ENCODE results near the gene LRRTM4. TPM values are rescaled to one million over a fixed set of nuclear protein-coding genes. Genes with fewer than 3 reads are reported as not detected.

The LRRTM4 gene
- polyA plus RNA-seq, 1 experiment: not detected

DNA sequence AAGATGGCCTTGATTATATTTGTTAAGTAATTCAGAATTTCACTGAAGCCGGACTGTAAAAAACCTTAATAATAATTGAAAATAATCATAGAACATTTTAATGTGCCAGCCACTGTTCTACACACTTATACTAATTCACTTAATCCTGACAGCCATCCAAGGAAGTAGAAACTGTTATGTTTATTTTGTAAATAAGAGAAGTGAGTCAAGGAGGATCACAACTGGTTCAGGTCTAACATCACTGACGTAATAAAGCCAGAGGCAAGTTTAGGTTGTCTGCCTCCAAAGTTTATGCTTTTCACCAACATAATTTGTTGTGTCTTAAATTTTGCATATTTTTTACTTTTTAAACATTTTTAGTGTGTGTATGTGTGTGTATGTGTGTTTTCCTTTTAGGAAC, 436.1 kb downstream of the LRRTM4 start:
- ChIA-PET CTCF (no interaction called here), POLR2A (no interaction called here)
- TF ChIP-seq, protein P1, sequence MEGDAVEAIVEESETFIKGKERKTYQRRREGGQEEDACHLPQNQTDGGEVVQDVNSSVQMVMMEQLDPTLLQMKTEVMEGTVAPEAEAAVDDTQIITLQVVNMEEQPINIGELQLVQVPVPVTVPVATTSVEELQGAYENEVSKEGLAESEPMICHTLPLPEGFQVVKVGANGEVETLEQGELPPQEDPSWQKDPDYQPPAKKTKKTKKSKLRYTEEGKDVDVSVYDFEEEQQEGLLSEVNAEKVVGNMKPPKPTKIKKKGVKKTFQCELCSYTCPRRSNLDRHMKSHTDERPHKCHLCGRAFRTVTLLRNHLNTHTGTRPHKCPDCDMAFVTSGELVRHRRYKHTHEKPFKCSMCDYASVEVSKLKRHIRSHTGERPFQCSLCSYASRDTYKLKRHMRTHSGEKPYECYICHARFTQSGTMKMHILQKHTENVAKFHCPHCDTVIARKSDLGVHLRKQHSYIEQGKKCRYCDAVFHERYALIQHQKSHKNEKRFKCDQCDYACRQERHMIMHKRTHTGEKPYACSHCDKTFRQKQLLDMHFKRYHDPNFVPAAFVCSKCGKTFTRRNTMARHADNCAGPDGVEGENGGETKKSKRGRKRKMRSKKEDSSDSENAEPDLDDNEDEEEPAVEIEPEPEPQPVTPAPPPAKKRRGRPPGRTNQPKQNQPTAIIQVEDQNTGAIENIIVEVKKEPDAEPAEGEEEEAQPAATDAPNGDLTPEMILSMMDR (IDR thresholded peaks at IDR 0.05; ENCODE audit: insufficient read depth, low read depth, low read length): no peak
- DNase-seq (ENCODE audit: low read depth): no peak
- Histone ChIP-seq H3K27me3 (ENCODE audit: control insufficient read depth, insufficient read depth, low read length) (no peaks in the 10 kb centered on the region), H3K4me3 (ENCODE audit: low read depth, low read length) (no peak overlapping the region), H3K36me3 (ENCODE audit: control insufficient read depth, insufficient read depth, low read length) (no peaks in the 10 kb centered on the region)

DNA sequence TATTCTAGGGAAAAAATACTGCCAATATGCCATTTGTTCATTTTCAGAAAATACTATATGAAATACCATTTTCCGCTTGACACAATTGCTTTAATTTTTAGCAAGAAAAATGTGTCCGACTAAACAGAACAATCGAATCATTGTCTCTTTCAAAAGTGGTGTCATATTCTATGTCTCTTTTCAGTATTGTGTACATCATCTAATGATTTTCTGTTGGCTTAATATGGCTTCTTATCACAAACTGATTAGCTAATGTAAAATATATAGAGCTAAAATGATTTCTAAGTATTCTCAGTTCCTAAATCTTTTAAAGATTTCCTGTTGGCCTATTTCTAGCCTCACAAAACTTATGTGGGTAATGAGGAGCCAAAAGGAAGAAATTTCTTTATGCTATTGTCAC, 436.6 kb downstream of the LRRTM4 start:
- CTCF ChIA-PET: no interaction called here
- Histone ChIP-seq H3K36me3 (ENCODE audit: control insufficient read depth, insufficient read depth, low read length) (no peaks in the 10 kb centered on the region), H3K27me3 (ENCODE audit: control insufficient read depth, insufficient read depth, low read length) (no peaks in the 10 kb centered on the region), H3K4me3 (ENCODE audit: low read depth, low read length) (no peak overlapping the region)
- no peak for DNase-seq (ENCODE audit: low read depth)
- TF ChIP-seq, protein P1 (IDR thresholded peaks at IDR 0.05; ENCODE audit: insufficient read depth, low read depth, low read length): no peak
- POLR2A ChIA-PET: no interaction called here

DNA sequence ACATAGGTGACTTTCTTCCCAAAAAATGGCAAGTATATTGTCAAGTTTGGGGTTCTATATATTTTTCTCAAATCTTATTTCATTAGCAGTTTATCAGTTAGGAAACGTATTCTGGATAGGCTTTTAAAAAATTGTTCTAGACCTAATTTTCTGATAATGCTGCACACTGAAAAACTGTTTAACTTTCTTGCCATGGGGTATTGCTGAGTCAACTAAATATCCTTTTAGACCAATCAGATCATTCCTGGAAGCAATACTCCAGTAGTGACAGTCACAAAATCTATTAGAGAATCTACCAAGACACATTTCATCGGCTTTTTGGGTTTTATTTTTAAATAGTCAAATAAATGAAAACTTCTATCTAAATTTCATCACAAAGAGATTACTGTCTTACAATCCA, 440.6 kb downstream of the LRRTM4 start:
- no peak for DNase-seq (ENCODE audit: low read depth)
- ChIA-PET POLR2A (no interaction called here), CTCF (no interaction called here)
- Histone ChIP-seq H3K27me3 (ENCODE audit: control insufficient read depth, insufficient read depth, low read length) (no peaks in the 10 kb centered on the region), H3K36me3 (ENCODE audit: control insufficient read depth, insufficient read depth, low read length) (no peaks in the 10 kb centered on the region), H3K4me3 (ENCODE audit: low read depth, low read length) (no peak overlapping the region)
- TF ChIP-seq, protein P1 (IDR thresholded peaks at IDR 0.05; ENCODE audit: insufficient read depth, low read depth, low read length): no peak

DNA sequence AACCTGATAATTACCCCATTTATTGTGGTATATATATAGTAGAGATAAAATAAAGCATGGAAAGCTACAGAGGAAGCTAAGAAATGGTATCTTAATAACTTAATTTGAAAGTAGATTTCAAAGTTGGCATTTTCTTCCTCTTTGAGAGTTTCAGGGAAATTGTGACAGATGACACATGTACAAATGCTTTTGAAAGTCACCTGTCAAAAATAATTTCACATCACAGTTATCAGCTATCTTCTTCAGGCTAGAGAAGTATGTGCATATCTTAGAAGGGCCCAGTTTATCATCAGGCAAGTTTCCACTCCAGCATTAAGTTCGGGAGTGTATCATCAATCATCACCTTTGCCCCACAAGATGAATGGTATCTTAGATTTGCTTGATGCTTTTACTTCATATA, 457.9 kb downstream of the LRRTM4 start:
- DNase-seq (ENCODE audit: low read depth): no peak
- TF ChIP-seq, protein P1 (IDR thresholded peaks at IDR 0.05; ENCODE audit: insufficient read depth, low read depth, low read length): no peak
- ChIA-PET POLR2A (no interaction called here), CTCF (no interaction called here)
- Histone ChIP-seq H3K36me3 (ENCODE audit: control insufficient read depth, insufficient read depth, low read length) (no peaks in the 10 kb centered on the region), H3K4me3 (ENCODE audit: low read depth, low read length) (no peak overlapping the region), H3K27me3 (ENCODE audit: control insufficient read depth, insufficient read depth, low read length) (no peaks in the 10 kb centered on the region)

DNA sequence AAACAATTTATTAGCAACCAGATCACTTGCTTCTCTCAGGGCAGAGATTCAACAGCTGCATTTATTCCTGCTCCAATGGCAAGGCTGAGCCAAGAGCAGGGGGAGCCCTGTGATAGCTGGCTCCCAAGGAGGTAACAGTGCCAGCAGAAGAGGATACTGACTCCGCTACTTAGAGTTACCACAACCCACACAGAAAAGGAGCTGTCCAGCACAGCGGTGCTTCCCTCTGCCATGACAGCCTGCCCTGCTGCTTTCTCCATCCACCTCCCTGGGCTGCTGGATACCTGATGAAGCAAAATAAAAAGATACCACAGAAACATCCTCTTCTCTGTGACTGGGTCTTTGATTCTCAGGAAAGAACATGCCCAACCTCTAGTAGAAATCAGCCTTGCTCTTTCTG, 467.2 kb downstream of the LRRTM4 start:
- no peaks in the 10 kb centered on the region for H3K27me3 ChIP-seq (ENCODE audit: control insufficient read depth, insufficient read depth, low read length)
- DNase-seq (ENCODE audit: low read depth): no peak
- H3K36me3 ChIP-seq (ENCODE audit: control insufficient read depth, insufficient read depth, low read length): no peaks in the 10 kb centered on the region
- H3K4me3 ChIP-seq (ENCODE audit: low read depth, low read length): no peak overlapping the region
- CTCF ChIA-PET: no interaction called here
- POLR2A ChIA-PET: no interaction called here
- TF ChIP-seq, protein P1 (IDR thresholded peaks at IDR 0.05; ENCODE audit: insufficient read depth, low read depth, low read length): no peak

All from BJ (cell line).